GM18858 (cell line): Measurements from ENCODE around the gene ZBTB8OS.
"Not testable (repeated sequence)": the region's sequence is repeated elsewhere in the genome, so short reads cannot be mapped to it uniquely, and the experiment has no call there.

ENCODE experiments used
- ATAC-seq: cut with Tn5 transposase; IDR thresholded peaks from one replicate; pipeline ENCODE4 v1.9.1; 2021; ENCODE audit not compliant: unreplicated experiment

The ZBTB8OS gene

DNA sequence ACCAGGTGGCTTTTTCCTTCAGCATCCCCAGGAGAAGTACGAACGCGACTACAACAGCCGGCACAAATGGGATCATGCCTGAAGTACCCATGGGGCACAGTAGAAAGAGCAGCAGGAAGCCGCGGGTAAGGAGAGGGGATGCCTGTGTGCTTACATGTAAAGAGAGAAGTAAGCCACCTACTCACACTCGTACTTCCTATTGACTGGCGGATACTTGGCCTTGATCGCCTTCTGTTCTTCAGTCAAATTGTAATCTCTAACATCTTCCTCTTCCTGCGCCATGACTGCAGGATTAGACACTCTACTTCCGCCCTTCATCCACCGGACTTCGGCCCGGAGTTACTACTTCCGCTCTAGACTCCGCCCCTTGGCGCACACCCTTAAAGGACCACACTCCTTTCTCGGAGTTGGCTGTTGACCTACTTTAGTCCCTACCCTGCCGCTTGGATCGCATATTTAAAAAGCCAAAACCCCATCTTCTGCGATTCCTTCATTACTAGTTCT lies at the start of gene ZBTB8OS:
Gene ZBTB8OS (minus strand): TSS at position 303 of the 504 bp plus-strand sequence. CDS start 21 bp downstream, at position 282.
- peak; percentile 40 for ATAC-seq

DNA sequence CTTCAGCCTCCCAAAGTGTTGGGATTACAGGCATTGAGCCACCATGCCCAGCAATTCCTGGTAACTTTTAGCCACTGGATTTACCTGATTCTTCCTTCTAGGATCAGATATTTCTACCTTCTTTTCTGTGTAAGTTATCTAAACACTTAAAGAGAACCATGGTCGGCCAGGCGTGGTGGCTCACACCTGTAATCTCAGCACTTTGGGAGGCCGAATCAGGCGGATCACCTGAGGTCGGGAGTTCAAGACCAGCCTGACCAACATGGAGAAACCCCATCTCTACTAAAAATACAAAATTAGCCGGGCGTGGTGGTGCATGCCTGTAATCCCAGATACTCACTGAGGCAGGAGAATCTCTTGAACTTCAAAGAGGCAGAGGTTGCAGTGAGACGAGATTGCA lies 46.6 kb upstream of the ZBTB8OS start:
- not testable (repeated sequence) for ATAC-seq

DNA sequence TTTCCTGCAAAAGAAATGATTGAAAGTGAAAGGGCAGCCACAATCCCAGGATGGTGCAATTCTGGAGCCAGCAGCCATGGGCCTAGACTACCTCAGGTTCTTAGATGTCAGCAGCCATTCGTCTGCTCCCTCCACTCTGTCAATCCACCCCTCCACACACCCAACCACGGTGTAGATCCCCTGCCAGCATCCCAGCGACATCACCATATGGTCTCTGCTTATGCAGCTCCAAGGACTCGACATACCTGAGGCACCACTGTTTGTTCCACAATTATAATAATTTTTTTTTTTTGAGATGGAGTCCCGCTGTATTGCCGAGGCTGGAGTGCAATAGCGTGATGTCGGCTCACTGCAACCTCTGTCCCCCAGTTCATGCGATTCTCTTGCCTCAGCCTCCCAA lies 45.7 kb upstream of the ZBTB8OS start:
- no peak for ATAC-seq

GRCh38 chr1:32695098-32695904 lies 45.0 kb upstream of the ZBTB8OS start:
- ATAC-seq = no peak

- no peak for ATAC-seq
Observed at GRCh38 chr1:32693455-32694174, 43.3 kb upstream of the ZBTB8OS start.

DNA sequence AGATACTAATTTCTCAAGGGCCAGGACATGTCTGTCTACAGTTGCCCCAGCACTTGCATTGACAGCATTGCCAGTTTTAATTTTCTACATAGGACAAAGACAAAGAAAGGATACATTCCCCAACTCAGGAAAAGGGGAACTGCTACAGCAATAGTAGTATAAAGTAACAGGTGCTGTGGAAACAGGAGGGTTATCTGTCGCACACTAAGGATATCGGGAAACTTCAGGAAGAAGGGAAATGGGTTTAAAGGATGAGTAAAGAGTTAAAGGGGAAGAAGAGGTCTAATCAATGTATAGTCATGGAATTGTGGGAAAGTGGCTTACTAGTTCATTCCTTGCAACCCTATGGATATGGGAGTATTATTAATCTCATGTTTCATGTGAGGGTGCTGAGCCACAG lies 36.0 kb upstream of the ZBTB8OS start:
- no peak for ATAC-seq

GRCh38 chr1:32685498-32685897 lies 35.1 kb upstream of the ZBTB8OS start:
- no peak for ATAC-seq

- no peak for ATAC-seq
Observed at GRCh38 chr1:32684167-32684811, 33.9 kb upstream of the ZBTB8OS start.

DNA sequence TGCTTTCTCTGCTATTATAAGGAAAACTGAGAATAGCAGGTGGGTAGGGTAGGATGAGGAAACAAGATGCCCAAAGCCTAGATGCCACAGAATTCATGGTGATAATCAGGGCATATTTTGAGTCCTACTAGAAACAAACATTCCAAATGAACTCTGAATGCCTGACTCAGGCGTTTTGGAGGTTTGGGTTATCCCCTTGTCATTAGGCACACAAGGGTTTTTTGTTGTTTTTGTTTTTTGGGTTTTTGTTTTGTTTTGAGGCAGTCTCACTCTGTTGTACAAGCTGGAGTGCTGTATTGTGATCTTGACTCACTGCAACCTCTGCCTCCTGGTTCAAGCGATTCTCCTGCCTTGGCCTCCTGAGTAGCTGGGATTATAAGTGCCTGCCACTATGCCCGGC lies 33.0 kb upstream of the ZBTB8OS start:
- ATAC-seq = no peak

DNA sequence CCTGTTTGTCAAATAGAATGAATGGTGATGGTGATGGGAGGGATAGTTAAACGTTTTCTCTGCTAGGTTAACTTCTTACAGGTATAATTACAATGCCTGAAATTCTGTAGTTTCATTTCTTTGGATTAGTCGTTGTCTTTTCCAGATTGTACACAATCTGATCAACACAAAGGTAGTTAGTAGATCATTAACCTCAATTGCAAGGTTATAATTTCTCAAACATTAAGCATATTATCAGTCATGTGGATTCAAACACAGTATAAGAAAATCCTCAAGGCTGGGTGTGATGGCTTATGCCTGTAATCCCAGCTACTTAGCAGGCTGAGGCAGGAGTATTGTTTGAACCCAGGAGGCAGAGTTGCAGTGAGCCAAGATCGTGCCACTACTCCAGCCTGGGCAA lies 31.6 kb upstream of the ZBTB8OS start:
- ATAC-seq = no peak

DNA sequence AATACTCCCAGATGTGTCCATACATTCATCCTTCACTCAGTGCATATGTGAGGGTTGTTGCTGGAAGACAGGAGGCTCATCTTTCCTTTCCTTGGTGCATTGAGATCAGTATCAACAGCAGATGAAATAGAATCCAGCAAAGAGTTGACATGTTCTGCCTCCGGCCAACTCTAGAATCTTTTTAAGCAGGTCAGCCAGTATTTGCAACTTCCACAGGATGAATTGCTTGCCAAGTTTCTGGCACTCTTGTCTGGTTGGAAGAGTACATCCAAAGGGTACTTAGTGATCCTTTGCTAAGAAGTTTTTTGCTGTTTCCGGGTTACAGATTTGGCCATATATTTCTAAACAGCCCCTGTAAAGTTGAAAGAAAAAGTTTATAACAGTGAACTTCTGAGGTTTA lies 31.2 kb upstream of the ZBTB8OS start:
- ATAC-seq = no peak

DNA sequence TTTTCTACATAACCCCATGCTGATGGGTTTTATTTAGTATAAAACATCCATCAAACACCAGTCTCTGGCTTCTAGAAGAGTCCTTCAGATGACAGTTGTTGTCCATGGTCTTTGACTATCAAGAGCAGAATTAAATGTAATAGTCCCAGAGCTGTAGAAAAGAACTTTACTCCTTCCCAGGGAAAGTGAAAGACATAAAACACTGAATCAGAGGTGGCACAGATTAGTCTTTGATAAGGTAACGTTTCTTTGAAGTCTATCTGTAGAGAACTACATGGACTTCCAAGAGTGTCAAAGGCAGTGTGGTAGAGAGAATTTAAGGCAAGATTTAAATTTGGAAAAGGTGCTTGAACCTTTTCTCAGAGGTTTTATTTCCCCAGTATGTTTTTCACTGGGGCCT lies 30.3 kb upstream of the ZBTB8OS start:
- no peak for ATAC-seq

- ATAC-seq = not testable (repeated sequence)
Observed at GRCh38 chr1:32679993-32680392, 29.6 kb upstream of the ZBTB8OS start.

DNA sequence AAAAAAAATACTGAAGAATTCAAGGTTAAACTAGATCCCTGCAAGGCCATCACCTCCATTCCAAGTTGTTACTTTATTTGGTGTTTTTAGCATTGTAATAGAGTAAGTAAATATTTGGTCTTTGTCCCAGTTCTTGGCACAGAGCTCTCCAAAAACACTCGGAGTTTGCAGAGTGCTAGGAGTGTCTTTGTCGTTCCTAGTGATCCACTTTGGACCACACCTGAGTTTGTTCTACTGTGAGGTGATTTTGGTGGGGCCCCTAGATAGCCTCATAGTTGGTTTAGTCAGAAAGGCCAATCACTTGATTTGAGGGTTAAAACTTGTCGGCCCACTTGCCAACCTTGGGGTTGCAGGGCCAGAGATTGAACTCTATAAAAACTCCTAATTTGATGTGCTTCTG lies 26.6 kb upstream of the ZBTB8OS start:
- no peak for ATAC-seq

- ATAC-seq = not testable (repeated sequence)
Observed at GRCh38 chr1:32668716-32669115, 18.4 kb upstream of the ZBTB8OS start.

GRCh38 chr1:32666901-32667566 lies 16.7 kb upstream of the ZBTB8OS start:
- no peak for ATAC-seq

DNA sequence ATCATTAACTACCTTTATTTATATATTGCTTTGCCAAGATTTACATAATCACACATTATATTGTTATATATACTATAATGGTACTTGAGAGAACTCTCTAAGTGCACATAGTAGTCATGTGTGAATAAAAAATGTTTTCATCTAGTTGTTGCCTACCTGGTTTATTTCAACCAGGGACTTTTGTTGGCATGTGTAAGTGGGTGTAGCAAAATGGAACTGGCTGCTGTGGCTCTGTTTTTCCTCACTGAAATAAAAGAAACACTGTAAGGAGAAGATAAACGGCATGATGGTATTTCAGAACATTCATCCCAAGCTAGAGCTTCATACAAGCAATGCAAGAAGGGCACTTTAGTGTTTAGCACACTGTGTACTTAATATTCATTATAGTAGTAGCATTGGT lies 15.6 kb upstream of the ZBTB8OS start:
- no peak for ATAC-seq

DNA sequence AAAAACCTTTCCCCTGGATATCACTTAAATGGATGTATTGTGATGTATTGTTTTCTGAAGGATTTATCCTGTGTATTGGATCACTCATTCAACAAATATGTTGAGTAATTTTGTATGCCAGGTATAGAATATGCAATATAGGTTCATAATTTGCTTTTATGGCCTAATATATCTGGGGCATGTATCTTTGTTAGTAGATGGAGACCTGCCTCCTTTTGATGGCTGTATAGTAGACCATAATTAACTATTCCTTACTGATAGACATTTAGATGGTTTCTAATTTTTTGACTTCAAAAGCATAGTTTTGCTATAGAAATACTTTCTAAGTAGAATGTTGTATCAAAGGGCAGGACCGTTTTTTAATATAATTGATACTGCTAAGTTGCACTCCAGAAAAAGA lies 9.2 kb upstream of the ZBTB8OS start:
- no peak for ATAC-seq

DNA sequence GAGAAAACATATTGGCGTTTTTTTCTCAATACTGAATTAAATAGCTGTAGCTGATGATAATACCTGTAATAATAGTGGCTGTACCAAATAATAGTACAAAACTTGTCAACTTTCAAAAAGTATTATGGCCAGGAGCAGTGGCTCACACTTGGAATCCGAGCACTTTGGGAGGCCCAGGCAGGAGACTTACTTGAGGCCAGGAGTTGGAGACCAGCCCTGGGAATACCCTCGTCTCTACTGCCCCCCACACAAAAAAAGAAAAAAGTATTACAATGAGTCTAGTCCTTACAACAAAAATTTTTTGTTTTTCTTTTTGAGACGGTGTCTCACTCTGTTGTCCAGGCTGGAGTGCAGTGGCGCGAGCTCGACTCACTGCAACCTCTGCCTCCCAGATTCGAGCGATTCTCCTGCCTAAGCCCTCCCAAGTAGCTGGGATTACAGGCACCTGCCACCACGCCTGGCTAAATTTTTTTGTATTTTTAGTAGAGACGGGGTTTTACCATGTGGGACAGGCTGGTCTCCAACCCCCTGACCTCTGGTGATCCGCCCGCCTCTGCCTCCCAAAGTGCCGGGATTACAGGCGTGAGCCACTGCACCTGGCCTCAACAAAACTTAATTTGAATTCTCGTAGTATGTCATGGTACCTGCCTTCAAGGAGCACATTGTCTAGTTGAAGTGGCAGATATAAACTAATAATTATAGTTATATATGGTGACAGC lies 2.1 kb upstream of the ZBTB8OS start:
- ATAC-seq = no peak

- peak; percentile 13 for ATAC-seq
Observed at GRCh38 chr1:32651461-32652073, 1.2 kb upstream of the ZBTB8OS start.
